Mucosa of stomach (tissue), 1 donor: ENCODE results near the gene BGN.

ENCODE experiments used
- H3K27me3 ChIP-seq: one replicate; pipeline ENCODE4 v1.7.0; 2013; ENCODE audit warnings: mild to moderate bottlenecking, low read length; ENCODE audit not compliant: control insufficient read depth, insufficient read depth
- H3K36me3 ChIP-seq: one replicate; pipeline ENCODE4 v1.7.0; 2013; ENCODE audit warnings: low read length; ENCODE audit not compliant: control insufficient read depth, insufficient read depth
- H3K4me1 ChIP-seq: one replicate; pipeline ENCODE4 v1.7.0; 2013; ENCODE audit warnings: mild to moderate bottlenecking, low read length; ENCODE audit not compliant: control insufficient read depth, insufficient read depth
- H3K4me3 ChIP-seq: one replicate; pipeline ENCODE4 v1.7.0; 2013; ENCODE audit warnings: low read length
- H3K9ac ChIP-seq: one replicate; pipeline ENCODE4 v1.7.0; 2013; ENCODE audit warnings: mild to moderate bottlenecking, low read length, moderate library complexity
- H3K9me3 ChIP-seq: one replicate; pipeline ENCODE4 v1.7.0; 2013; ENCODE audit warnings: mild to moderate bottlenecking, low read length, moderate library complexity; ENCODE audit not compliant: control insufficient read depth
- donor health status: Pancreatic carcinoma.

BGN gene

DNA sequence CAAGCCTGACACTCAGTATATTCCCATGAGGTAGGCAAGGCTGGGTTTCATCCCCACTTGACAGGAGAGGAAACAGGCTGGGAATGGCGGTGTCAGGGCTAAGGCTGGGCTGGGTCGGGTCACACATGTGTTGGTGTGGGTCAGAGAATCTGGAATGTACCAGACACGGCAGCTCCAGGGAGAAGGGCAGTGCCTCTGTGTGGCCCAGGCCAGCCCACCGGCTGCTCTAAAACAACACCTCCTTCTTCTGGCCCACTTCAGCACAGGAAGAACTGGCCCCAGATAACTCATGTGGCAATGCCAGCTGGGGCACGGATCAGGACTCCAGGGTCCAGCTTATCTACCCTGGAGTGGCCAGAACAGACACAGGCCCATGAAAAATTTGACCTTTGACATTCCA is 30.7 kb upstream of the BGN start:
- H3K4me1 ChIP-seq: no peaks in the 10 kb centered on the region
- no peak overlapping the region for H3K9ac ChIP-seq
- no peak overlapping the region for H3K4me3 ChIP-seq
- no peaks in the 10 kb centered on the region for H3K9me3 ChIP-seq
- H3K36me3 ChIP-seq: no peaks in the 10 kb centered on the region
- no peaks in the 10 kb centered on the region for H3K27me3 ChIP-seq

DNA sequence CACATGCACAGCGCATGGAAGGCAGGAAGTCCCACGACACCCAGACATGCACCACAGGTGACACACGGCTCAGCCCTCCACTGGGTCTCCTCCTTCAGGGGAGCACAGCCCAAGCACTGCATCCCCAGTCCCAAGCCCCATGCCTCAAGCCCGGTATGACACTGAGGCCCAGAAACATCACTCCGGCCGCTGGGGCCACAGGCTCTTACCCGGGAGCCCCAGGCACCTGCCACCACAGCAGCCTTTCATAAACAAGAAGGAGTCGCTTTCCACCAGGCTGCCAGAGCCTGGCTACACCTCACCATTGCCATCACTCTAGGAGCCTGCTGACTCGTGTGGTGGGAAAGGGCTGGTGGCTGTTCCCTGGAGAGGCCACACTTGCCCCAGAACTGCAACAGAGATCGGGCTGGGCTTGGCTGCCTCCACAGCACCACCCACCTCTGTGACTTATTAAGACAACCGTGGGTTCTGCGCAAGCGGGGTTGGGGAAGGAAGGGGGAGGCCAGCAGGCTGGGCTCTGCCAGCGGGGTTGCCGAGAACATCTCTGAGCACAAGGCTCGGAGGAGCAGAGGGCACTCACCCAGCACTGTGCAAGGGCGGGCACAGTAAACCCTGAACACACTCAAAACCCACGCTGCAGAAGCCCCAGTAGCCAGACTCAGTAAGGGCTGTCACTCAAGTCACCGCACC is 28.9 kb upstream of the BGN start:
- Histone ChIP-seq H3K9ac (no peak overlapping the region), H3K4me1 (no peaks in the 10 kb centered on the region), H3K9me3 (no peaks in the 10 kb centered on the region), H3K36me3 (no peaks in the 10 kb centered on the region), H3K4me3 (no peak overlapping the region), H3K27me3 (no peaks in the 10 kb centered on the region)

GRCh38 chrX:153468008-153468580 is 26.7 kb upstream of the BGN start:
- Histone ChIP-seq H3K36me3 (no peaks in the 10 kb centered on the region), H3K27me3 (no peaks in the 10 kb centered on the region), H3K9ac (no peak overlapping the region), H3K4me3 (no peak overlapping the region), H3K4me1 (no peaks in the 10 kb centered on the region), H3K9me3 (no peaks in the 10 kb centered on the region)

GRCh38 chrX:153469811-153470410 is 24.9 kb upstream of the BGN start:
- peaks cover under 1% of the 10 kb centered on the region for H3K4me1 ChIP-seq
- peak overlapping the region; percentile 53 for H3K9ac ChIP-seq
- H3K9me3 ChIP-seq: no peaks in the 10 kb centered on the region
- peak overlapping the region; percentile 46 for H3K4me3 ChIP-seq
- H3K36me3 ChIP-seq: no peaks in the 10 kb centered on the region
- H3K27me3 ChIP-seq: peaks cover 2% of the 10 kb centered on the region

- H3K4me3 ChIP-seq: peak within 1 kb of the TSS; percentile 46
- H3K9me3 ChIP-seq: no peaks in the 10 kb centered on the region
- peak within 1 kb of the TSS; percentile 53 for H3K9ac ChIP-seq
- H3K4me1 ChIP-seq: peaks cover 5% of the 10 kb centered on the region
- peaks cover 6% of the 10 kb centered on the region for H3K27me3 ChIP-seq
- H3K36me3 ChIP-seq: no peaks in the 10 kb centered on the region
These were observed 24.1 kb upstream of the BGN start, which contains the start of gene HAUS7 for GRCh38 chrX:153470411-153471363. Gene HAUS7 (minus strand): TSS chrX:153470576. CDS start chrX:153470557, 19 bp downstream.

DNA sequence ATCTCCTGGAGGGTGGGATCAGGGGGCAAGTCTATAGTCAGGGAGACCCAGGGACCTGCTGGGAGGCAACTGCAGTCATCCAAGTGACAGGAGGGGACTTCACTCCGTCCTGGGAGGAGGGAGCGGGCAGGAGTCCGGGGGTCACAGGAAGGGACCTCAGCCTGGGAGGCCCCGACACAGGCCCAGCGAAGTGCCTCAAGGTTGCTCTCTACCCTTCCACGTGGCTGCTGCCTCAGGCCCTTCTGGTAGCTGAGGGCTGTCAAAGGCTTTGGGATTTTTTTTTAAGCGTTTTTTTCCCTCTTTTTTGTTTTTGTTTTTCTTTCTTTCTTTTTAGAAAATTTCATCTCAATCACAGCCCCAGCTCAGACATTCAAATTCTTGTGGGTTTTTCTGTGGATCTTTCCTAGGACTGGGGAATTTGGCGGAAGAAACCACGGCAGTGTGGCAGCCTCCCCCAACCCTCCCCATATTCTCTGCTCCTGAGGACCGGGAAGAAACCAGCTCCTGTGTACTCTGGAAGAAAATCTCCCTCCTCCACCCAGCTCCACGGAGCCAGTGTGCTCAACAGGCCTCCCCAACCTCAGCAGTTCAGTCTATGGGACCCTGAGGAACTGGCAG is 23.0 kb upstream of the BGN start:
- no peak overlapping the region for H3K9ac ChIP-seq
- peaks cover 5% of the 10 kb centered on the region for H3K4me1 ChIP-seq
- H3K36me3 ChIP-seq: no peaks in the 10 kb centered on the region
- H3K27me3 ChIP-seq: peaks cover 6% of the 10 kb centered on the region
- no peaks in the 10 kb centered on the region for H3K9me3 ChIP-seq
- no peak overlapping the region for H3K4me3 ChIP-seq

GRCh38 chrX:153473126-153473525 is 21.7 kb upstream of the BGN start:
- Histone ChIP-seq H3K9me3 (no peaks in the 10 kb centered on the region), H3K27me3 (peaks cover 6% of the 10 kb centered on the region), H3K4me1 (peaks cover 5% of the 10 kb centered on the region), H3K36me3 (no peaks in the 10 kb centered on the region), H3K4me3 (no peak overlapping the region), H3K9ac (no peak overlapping the region)

- Histone ChIP-seq H3K9me3 (no peaks in the 10 kb centered on the region), H3K9ac (no peak overlapping the region), H3K27me3 (peaks cover 6% of the 10 kb centered on the region), H3K36me3 (no peaks in the 10 kb centered on the region), H3K4me3 (no peak overlapping the region), H3K4me1 (peaks cover 5% of the 10 kb centered on the region)
These were observed 20.5 kb upstream of the BGN start for GRCh38 chrX:153474266-153474665.

- Histone ChIP-seq H3K4me1 (peaks cover 5% of the 10 kb centered on the region), H3K36me3 (no peaks in the 10 kb centered on the region), H3K9me3 (no peaks in the 10 kb centered on the region), H3K9ac (no peak overlapping the region), H3K27me3 (peaks cover 6% of the 10 kb centered on the region), H3K4me3 (no peak overlapping the region)
These were observed 20.1 kb upstream of the BGN start for GRCh38 chrX:153474718-153475117.

- H3K4me1 ChIP-seq: peaks cover 5% of the 10 kb centered on the region
- H3K4me3 ChIP-seq: no peak overlapping the region
These were observed 19.5 kb upstream of the BGN start for GRCh38 chrX:153475271-153475670.

DNA sequence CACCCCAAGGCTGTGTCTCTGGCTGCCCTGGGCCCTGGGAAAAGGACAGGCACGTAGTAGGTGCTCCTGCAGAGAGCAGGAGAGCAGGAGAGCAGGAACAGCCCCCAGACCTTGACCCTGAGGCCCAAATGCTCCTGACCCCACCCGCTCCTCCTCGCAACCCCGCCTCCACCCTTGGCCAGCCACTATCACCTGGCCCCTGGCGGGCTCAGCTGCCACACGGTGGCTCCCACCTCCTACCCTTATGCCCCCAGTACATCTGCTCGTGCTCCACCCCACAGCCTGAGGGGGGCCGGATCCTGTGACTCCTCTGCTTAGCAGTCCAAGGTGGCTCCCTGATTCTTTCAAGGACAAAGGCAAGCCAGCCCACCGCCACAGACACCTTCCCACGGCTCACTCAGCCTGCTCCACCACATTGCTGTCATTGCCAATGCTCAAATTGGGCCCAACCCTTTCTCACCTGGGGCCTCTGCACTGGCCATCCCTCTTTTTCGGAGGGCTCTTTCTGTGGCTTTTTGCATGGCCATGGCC is 19.0 kb upstream of the BGN start:
- Histone ChIP-seq H3K27me3 (peaks cover 6% of the 10 kb centered on the region), H3K36me3 (no peaks in the 10 kb centered on the region), H3K9me3 (no peaks in the 10 kb centered on the region), H3K4me1 (peaks cover 5% of the 10 kb centered on the region), H3K4me3 (no peak overlapping the region), H3K9ac (no peak overlapping the region)

More at GRCh38 chrX:153475271-153475670, 19.5 kb upstream of the BGN start:
- H3K36me3 ChIP-seq: no peaks in the 10 kb centered on the region
- H3K9me3 ChIP-seq: no peaks in the 10 kb centered on the region
- H3K27me3 ChIP-seq: peaks cover 6% of the 10 kb centered on the region
- no peak overlapping the region for H3K9ac ChIP-seq
